ACHN (cell line): ENCODE data around the gene DYNLT1.
A peak's percentile ranks its signal among the peaks of the same experiment; 100 is the strongest.
"Not testable (repeated sequence)": the region's sequence is repeated elsewhere in the genome, so short reads cannot be mapped to it uniquely, and the experiment has no call there.

ENCODE experiments used
- DNase-seq: peaks from one replicate; pipeline ENCODE4 v3.0.0-alpha.2; 2015
- in situ Hi-C: cut with HindIII; loops from 2 replicates; pipeline ENCODE4 v1.10.0; 2017; ENCODE audit warnings: low sequenced_read_pairs, low pct_ligation_motif_present, low pct_unique_long_range_greater_than_20kb

Gene DYNLT1

DNA sequence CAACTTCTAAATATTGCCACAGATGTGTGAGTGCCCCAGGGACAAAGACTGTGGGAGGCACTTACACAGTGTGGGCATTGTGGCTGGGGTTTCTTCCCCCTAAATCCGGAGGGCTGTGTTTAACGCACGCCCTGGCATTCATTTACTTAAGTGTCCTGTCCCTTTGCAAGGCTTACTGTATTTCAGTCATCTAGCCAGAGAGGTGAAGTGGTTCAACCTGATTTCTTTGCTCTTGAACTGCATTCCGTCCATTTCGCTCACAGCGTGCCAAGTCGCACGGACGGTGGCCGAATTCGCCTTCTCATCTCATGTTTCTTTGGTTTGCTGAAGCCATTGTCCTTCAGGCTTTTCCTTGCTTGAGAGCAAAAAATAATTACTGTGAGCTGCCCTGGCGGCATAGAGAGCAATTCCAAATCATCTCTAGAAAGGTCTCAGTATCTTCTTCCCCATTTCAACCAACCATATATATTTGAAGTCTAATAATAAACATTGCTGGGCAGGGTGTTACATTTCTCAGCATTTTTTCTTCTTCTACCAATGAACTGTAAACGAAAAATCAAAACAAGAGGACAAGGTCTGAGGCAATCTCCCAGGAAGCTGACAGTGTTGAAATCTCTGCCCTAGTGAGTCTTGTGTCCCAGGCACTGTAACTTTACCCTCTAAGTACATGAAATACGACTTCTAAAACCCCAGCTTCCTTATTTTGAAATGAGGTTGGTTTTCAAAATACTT, 22.3 kb upstream of the DYNLT1 start:
- in situ Hi-C loops, result no loop called here
- no peak for DNase-seq

GRCh38 chr6:158665332-158665731, 20.8 kb upstream of the DYNLT1 start:
- in situ Hi-C loops, result no loop called here
- no peak for DNase-seq

- no peak for DNase-seq
- in situ Hi-C loops, result no loop called here
Measured at GRCh38 chr6:158663625-158664165, 19.2 kb upstream of the DYNLT1 start.

GRCh38 chr6:158662954-158663624, 18.5 kb upstream of the DYNLT1 start:
- in situ Hi-C loops, result no loop called here
- no peak for DNase-seq

GRCh38 chr6:158662607-158662953, 18.0 kb upstream of the DYNLT1 start:
- in situ Hi-C loops, result no loop called here
- DNase-seq, result no peak

- DNase-seq, result no peak
- in situ Hi-C loops, result no loop called here
Measured at GRCh38 chr6:158661156-158661685, 16.7 kb upstream of the DYNLT1 start.

GRCh38 chr6:158660333-158660754, 15.8 kb upstream of the DYNLT1 start:
- in situ Hi-C loops, result no loop called here
- DNase-seq, result peak; percentile 42

DNA sequence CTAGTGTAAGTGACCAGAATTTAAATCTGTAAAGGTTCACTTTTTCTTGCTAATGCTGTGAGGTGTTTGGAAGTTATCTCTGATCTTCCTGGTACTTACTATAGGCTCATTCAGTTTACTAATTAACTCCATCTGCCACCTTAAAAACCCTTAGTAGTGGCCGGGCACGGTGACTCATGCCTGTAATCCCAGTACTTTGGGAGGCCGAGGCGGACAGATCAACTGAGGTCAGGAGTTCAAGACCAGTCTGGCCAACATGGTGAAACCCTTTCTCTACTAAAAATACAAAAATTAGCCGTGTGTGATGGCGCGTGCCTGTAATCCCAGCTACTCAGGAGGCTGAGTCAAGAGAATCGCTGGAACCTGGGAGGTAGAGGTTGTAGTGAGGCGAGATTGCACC, 12.4 kb upstream of the DYNLT1 start:
- in situ Hi-C loops, result not testable (repeated sequence)
- peak; percentile 82 for DNase-seq

DNA sequence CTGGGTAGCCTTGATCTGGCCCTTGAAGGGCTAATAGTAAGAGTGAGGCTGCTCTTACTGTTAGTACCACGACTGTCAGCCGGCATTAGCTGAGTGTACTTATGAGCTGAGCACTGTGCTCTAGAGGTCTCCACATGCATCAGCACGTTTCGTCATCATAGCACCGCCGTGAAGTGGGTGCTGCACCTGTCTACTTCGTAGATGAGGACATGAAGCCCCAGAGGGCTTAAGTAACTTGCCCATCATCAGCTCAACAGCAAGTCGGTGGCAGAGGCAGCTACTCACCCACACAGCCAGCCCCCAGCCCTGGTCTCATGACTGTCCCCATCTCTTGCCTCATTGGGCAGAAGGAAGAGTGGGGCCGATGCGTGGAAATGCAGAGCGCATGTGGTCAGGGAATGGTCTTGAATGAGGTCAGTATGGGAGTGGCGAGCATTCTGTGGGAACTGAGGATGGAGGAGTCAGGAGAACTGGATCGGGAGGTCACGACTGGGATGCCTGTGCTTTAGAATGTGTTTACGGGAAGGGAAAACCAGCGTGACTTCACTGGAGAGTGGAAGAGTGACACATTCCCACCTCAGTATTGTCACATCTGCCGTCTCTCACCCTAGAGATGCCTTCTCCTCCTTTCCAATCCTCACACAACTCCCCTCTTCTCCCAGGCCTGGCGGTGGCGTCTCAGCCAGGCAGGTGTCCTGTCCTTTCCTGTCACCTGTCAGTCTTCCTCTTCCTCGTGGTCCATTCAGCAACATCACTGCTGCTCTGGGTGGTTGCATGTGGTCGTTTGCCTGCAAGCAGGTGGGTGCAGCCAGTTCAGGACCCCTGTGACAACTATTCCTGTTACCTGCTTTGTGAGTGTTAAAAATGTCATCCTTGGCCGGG, 11.3 kb upstream of the DYNLT1 start:
- DNase-seq, result no peak
- in situ Hi-C loops, result no loop called here

DNA sequence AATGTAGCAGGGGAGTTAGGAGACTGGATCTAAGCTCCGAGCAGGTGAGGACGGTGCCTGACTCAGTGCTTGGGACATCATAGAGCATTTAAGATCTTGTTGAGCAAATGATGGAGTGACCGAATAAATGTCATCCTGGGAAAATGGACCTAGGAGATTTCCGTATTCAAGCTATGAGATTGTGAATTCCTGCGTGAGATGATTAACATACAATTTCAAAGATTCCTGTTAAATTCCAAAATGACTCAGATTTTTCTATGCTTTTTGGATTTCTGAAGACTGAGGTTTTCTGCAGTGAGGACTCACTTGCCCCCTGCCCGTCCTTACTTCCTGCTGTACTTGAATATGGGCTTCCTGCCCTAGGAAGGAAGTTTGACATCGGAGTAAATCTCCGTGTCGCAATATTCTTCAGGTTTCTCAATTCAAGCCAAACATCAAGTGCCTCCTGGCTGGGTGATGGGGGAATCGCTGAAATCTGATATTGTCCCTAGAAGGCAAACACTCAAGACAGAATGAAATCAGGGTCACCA, 10.5 kb upstream of the DYNLT1 start:
- DNase-seq, result no peak
- in situ Hi-C loops, result no loop called here

GRCh38 chr6:158654498-158654897, 10.0 kb upstream of the DYNLT1 start:
- in situ Hi-C loops, result no loop called here
- no peak for DNase-seq

DNA sequence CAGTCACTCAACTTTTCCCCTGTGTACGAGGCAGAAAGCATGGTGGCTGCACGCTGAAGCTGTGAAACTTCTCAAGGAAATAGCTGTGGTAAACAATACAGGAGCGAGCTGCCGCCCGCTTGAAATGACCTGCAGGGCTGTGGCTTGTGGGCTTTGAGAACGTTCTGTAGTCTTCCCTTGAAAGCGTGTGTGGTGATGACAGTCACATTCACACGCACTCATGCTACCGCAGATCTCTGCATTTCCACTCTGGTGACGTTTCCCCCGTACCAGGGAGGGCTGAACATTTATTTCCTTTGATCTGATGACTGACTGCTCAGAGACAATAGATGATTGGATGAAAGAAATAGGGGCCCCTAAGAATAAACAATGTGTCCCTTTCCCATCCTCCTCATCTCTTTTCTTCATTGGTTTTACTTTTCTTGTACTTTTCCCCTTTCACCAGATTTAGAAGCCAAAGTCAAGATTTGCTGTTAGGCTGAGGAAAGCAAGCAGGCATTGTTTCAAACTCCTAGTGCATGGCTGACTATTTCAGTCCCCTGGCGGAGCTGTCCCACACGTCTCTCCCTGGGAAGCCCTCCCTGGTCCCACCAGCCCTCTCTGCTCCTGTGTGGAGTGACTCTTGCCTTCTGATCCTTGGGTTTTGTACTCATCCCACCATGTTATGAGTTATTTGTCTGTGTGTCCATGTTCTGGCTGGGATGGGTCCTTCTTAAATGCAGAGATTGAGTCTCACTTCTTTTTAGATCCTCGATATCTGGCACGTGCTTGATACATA, 9.2 kb upstream of the DYNLT1 start:
- no peak for DNase-seq
- in situ Hi-C loops, result no loop called here

DNA sequence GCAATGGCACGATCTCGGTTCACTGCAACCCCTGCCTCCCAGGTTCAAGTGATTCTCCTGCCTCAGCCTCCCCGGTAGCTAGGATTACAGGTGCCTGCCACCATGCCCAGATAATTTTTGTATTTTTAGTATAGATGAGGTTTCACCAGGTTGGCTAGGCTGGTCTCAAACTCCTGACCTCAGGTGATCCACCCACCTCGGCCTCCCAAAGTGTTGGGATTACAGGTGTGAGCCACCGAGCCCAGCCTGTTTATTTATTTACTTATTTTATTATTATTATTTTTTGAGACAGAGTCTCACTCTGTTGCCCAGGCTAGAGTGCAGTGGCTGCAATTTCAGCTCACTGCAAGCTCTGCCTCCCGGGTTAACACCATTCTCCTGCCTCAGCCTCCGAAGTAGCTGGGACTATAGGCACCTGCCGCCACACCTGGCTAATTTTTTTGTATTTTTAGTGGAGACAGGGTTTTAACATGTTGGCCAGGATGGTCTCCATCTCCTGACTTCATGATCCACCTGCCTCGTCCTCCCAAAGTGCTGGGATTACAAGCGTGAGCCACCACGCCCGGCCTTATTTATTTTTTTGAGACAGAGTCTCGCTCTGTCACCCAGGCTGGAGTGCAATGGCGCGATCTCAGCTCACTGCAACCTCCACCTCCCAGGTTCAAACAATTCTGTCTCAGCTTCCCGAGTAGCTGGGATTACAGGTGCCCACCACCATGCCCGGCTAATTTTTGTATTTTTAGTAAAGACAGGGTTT, 7.6 kb upstream of the DYNLT1 start:
- in situ Hi-C loops, DNase-seq: not testable (repeated sequence)

DNA sequence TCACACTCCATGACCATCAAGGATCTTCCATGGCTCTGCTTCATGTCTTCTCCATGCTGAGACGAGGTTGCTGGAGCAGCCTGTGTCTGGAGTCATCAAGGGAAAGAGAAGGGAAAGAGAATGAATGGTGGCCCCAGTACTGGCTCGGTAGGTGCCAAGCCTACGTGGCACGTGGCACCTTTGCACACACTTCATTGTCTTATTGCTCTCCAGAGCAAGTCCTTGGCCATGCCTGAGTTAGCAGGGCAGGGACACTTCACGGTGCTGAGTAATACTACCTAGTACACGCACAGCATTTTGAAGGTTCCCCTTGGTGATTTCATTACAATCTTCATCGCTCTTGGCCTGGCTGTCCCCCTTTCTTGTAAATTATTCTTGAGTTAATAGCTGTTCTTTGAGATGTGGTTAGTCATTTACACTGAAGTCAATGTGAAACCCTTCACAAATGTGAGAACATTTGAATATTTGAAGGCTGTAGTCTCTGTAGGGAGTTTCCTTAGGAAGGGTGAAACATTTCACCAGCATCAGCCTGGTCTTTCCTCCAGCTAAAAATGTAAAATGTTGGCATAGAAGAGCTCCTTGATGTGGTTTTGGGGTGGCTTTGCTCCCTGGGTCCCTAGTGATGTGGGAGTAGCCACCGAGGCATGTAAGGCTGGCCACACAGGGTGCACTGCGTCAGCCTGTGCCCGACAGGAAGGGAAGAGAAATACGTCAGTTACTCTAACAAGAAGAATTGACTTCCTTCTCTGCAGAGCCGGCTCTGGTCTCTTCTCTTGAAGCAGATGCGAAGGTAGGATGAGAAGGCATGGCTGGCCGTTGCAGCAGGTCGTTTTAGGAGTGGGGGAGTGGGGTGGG, 5.0 kb upstream of the DYNLT1 start, which contains the start of gene SYTL3:
TSS of gene SYTL3 (plus strand) at position 766 of the 855 bp plus-strand sequence. CDS start 13,215 bp downstream, outside the sequence.
- DNase-seq, result peak; percentile 91
- in situ Hi-C loops, result no loop called here

DNA sequence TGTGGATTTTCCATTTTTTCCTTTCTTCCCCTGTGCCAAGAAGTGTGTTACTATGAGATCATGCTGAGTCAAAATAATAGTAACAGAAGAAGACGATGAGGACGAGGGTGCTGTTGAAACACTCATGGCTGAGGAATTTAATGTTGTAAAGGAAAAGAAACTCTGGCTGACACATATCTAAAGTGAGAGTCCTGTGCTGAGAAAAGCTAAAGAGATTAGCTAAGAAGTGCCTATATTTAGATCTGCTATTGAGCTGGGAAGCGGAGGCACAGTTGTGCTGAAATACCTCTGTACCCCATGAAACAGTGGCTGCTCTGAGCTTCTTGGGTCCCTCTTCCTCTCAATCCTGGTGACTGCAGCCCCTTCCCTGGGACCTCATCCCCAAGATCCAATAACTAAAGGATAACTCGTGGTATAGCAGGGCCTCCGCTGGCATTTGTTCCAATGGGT, 4.2 kb upstream of the DYNLT1 start:
- peak; percentile 86 for DNase-seq
- in situ Hi-C loops, result no loop called here

- in situ Hi-C loops, result no loop called here
- DNase-seq, result no peak
Measured at GRCh38 chr6:158647501-158647900, 3.0 kb upstream of the DYNLT1 start.
